SK-N-SH treated with all-trans-retinoic acid at 6 μM for 48 hours (cell line): ENCODE measurements around the gene CST3.

ENCODE experiments used
- ZNF8 ChIP-seq: fragments of 450-650 bp; formaldehyde crosslinking; IDR thresholded peaks from 2 replicates; pipeline ENCODE4 v1.5.0; 2020; ENCODE audit warnings: mild to moderate bottlenecking, moderate library complexity
- TF ChIP-seq, protein P1 (sequence below): fragments of 250-450 bp; sonication (Bioruptor Pico); IDR thresholded peaks from 2 replicates; pipeline ENCODE4 v1.8.0; 2021; ENCODE audit warnings: low read depth, mild to moderate bottlenecking, moderate library complexity, borderline replicate concordance
- TF ChIP-seq, protein P2 (sequence below): fragments of 250-450 bp; sonication (Bioruptor Pico); IDR thresholded peaks from 2 replicates; pipeline ENCODE4 v1.5.1; 2020; ENCODE audit warnings: low read depth, mild to moderate bottlenecking, moderate library complexity

DNA sequence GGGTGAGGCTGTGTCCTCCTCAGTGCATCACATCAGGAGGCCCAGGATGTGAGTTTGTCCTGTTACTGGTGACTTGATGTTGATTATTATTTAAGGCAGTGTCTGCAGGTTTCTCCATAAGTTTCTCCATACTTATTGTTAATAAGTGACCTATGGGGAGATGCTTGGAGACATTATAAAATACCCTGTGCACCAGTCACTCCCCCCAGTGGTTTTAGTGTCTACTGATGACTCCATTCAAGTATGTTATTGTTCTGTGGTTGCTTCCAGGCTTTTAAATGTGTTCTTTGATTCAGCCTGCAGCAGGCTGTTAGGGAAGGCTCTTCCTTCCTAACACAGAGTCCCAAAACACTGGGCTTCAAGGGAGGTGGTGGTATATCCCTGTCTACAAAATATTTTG lies 14.6 kb upstream of the CST3 start:
- TF ChIP-seq ZNF8 (CRISPR knock-in tag), result no peak
- TF ChIP-seq, protein P1, sequence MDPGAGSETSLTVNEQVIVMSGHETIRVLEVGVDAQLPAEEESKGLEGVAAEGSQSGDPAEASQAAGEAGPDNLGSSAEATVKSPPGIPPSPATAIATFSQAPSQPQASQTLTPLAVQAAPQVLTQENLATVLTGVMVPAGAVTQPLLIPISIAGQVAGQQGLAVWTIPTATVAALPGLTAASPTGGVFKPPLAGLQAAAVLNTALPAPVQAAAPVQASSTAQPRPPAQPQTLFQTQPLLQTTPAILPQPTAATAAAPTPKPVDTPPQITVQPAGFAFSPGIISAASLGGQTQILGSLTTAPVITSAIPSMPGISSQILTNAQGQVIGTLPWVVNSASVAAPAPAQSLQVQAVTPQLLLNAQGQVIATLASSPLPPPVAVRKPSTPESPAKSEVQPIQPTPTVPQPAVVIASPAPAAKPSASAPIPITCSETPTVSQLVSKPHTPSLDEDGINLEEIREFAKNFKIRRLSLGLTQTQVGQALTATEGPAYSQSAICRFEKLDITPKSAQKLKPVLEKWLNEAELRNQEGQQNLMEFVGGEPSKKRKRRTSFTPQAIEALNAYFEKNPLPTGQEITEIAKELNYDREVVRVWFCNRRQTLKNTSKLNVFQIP (CRISPR knock-in tag), result no peak
- TF ChIP-seq, protein P2, sequence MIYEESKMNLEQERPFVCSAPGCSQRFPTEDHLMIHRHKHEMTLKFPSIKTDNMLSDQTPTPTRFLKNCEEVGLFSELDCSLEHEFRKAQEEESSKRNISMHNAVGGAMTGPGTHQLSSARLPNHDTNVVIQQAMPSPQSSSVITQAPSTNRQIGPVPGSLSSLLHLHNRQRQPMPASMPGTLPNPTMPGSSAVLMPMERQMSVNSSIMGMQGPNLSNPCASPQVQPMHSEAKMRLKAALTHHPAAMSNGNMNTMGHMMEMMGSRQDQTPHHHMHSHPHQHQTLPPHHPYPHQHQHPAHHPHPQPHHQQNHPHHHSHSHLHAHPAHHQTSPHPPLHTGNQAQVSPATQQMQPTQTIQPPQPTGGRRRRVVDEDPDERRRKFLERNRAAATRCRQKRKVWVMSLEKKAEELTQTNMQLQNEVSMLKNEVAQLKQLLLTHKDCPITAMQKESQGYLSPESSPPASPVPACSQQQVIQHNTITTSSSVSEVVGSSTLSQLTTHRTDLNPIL (CRISPR knock-in tag), result no peak
